GM18507 (cell line): ENCODE results near the gene NUDCD2.
A peak's percentile ranks its signal among the peaks of the same experiment; 100 is the strongest.

Experiments
- DNase-seq: peaks from one replicate; pipeline ENCODE4 v3.0.0; 2011; ENCODE audit warnings: low read depth; ENCODE audit not compliant: insufficient read length; ENCODE audit errors: extremely low spot score
- FAIRE-seq: peaks from 2 replicates; lab custom pipeline; 2011; peaks lifted over from hg19 to GRCh38; lab: Jason Lieb, UNC

NUDCD2 gene

GRCh38 chr5:163459819-163460561, at the start of gene NUDCD2:
Gene NUDCD2 (minus strand): TSS chr5:163460102. CDS start chr5:163460050, 52 bp downstream.
- FAIRE-seq = peak; percentile 99
- DNase-seq = peak; percentile 62

GRCh38 chr5:163509291-163509951, 49.5 kb upstream of the NUDCD2 start:
- FAIRE-seq (no peak), DNase-seq (no peak)

- DNase-seq = no peak
- no peak for FAIRE-seq
These were observed 48.9 kb upstream of the NUDCD2 start for GRCh38 chr5:163508753-163509152.

- DNase-seq (no peak), FAIRE-seq (no peak)
These were observed 46.8 kb upstream of the NUDCD2 start for GRCh38 chr5:163506726-163507125.

GRCh38 chr5:163506095-163506457, 46.2 kb upstream of the NUDCD2 start:
- DNase-seq (no peak), FAIRE-seq (no peak)

- FAIRE-seq (peak; percentile 89), DNase-seq (peak; percentile 85)
These were observed 45.6 kb upstream of the NUDCD2 start, which contains the start of gene MAT2B for GRCh38 chr5:163505368-163506094. Gene MAT2B (plus strand): TSS chr5:163505619. CDS start chr5:163505687, 68 bp downstream.

- no peak for DNase-seq
- no peak for FAIRE-seq
These were observed 45.1 kb upstream of the NUDCD2 start for GRCh38 chr5:163505049-163505367.

- FAIRE-seq (peak; percentile 15), DNase-seq (no peak)
These were observed 44.4 kb upstream of the NUDCD2 start for GRCh38 chr5:163504079-163504931.

- FAIRE-seq (peak; percentile 78), DNase-seq (no peak)
These were observed 43.5 kb upstream of the NUDCD2 start for GRCh38 chr5:163503106-163504078.

GRCh38 chr5:163502521-163502920, 42.6 kb upstream of the NUDCD2 start:
- FAIRE-seq (no peak), DNase-seq (no peak)

GRCh38 chr5:163498886-163499285, 39.0 kb upstream of the NUDCD2 start:
- no peak for FAIRE-seq
- DNase-seq = no peak

GRCh38 chr5:163497315-163497714, 37.4 kb upstream of the NUDCD2 start:
- FAIRE-seq = no peak

GRCh38 chr5:163496286-163496685, 36.4 kb upstream of the NUDCD2 start:
- no peak for DNase-seq
- FAIRE-seq = no peak

More at GRCh38 chr5:163497315-163497714, 37.4 kb upstream of the NUDCD2 start:
- no peak for DNase-seq

GRCh38 chr5:163489745-163490075, 29.8 kb upstream of the NUDCD2 start:
- no peak for FAIRE-seq
- DNase-seq = no peak

- peak; percentile 24 for FAIRE-seq
- no peak for DNase-seq
These were observed 29.3 kb upstream of the NUDCD2 start for GRCh38 chr5:163489055-163489744.

- FAIRE-seq = no peak
- DNase-seq = no peak
These were observed 19.0 kb upstream of the NUDCD2 start for GRCh38 chr5:163478982-163479271.

GRCh38 chr5:163478126-163478981, 18.5 kb upstream of the NUDCD2 start:
- DNase-seq (no peak), FAIRE-seq (no peak)
